Right atrium auricular region (tissue), 2 donors: ENCODE results near the gene TAS2R60. TPM values are rescaled to one million over a fixed set of nuclear protein-coding genes. Genes with fewer than 3 reads are reported as not detected.
"Not testable (repeated sequence)": the region's sequence is repeated elsewhere in the genome, so short reads cannot be mapped to it uniquely, and the experiment has no call there.

Experiments used
- DNase-seq: peaks from one replicate; pipeline ENCODE4 v3.0.0-alpha.2; 2019; ENCODE audit warnings: low spot score
- H3K27ac ChIP-seq, 2 donors: fragments of 200-600 bp; sonication (generic); 1 replicate in 1 of 2; 2 replicates in 1 of 2; pipeline ENCODE4 v1.5.1; 2016 to 2019
- H3K27me3 ChIP-seq, 2 donors: fragments of 200-600 bp; sonication (generic); one replicate each; pipeline versions ENCODE4 v1.5.1 to v1.6.0; 2017 to 2019
- H3K36me3 ChIP-seq: fragments of 200-600 bp; sonication (generic); one replicate; pipeline ENCODE4 v1.5.1; 2016
- H3K4me1 ChIP-seq, 2 donors: fragments of 200-600 bp; sonication (generic); one replicate each; pipeline versions ENCODE4 v1.5.1 to v1.6.0; 2017 to 2019
- H3K4me3 ChIP-seq, 2 donors: fragments of 200-600 bp; sonication (generic); 1 replicate in 1 of 2; 2 replicates in 1 of 2; pipeline ENCODE4 v1.5.1; 2017 to 2019; ENCODE audit warnings: mild to moderate bottlenecking in 1 of 2, moderate library complexity in 1 of 2
- H3K9me3 ChIP-seq, 2 donors: fragments of 200-600 bp; sonication (generic); one replicate each; pipeline ENCODE4 v1.5.1; 2019
- total RNA-seq, 2 donors: library from RNA; depleted of rRNA; stranded (reverse); fragments of >200 nt; gene quantifications; one replicate each; pipeline ENCODE4 v1.1.0, GENCODE V29; 2016
- TF ChIP-seq, protein P1 (sequence below), 2 donors: fragments of 200-600 bp; sonication (generic); IDR thresholded peaks; one replicate each; pipeline ENCODE4 v1.5.1; 2019; ENCODE audit warnings: antibody characterized with exemption in 2 of 2

Gene TAS2R60
- total RNA-seq, 2 donors from 2014 or later = not detected

DNA sequence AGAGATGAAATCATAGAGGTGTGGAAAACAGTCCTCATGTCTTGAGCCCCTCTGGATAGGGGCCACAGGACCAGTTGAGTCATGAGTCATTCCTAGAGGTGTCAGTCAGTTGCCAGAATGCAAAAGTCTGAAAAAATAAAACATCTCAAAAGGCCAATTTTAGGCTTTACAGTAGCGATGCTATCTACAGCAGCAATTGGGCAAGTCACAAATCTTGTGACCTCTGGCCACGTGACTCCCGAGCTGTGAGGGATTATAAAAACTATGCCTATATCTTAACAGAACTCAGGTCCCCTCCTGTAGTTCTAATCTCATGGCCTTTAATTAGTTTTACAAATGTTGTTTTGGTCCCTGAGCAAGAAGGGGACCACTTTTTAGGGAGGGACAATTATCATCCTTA, 18.8 kb downstream of the TAS2R60 start:
- Histone ChIP-seq H3K4me1 (no peaks in the 10 kb centered on the region), H3K4me3 (no peak overlapping the region), H3K27me3 (no peaks in the 10 kb centered on the region), H3K36me3 (no peaks in the 10 kb centered on the region), H3K27ac (no peak overlapping the region), H3K9me3 (peaks cover 0 to 12% of the 10 kb centered on the region in 2 donors)
- TF ChIP-seq, protein P1, sequence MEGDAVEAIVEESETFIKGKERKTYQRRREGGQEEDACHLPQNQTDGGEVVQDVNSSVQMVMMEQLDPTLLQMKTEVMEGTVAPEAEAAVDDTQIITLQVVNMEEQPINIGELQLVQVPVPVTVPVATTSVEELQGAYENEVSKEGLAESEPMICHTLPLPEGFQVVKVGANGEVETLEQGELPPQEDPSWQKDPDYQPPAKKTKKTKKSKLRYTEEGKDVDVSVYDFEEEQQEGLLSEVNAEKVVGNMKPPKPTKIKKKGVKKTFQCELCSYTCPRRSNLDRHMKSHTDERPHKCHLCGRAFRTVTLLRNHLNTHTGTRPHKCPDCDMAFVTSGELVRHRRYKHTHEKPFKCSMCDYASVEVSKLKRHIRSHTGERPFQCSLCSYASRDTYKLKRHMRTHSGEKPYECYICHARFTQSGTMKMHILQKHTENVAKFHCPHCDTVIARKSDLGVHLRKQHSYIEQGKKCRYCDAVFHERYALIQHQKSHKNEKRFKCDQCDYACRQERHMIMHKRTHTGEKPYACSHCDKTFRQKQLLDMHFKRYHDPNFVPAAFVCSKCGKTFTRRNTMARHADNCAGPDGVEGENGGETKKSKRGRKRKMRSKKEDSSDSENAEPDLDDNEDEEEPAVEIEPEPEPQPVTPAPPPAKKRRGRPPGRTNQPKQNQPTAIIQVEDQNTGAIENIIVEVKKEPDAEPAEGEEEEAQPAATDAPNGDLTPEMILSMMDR (IDR thresholded peaks at IDR 0.05) = no peak
- DNase-seq = no peak

DNA sequence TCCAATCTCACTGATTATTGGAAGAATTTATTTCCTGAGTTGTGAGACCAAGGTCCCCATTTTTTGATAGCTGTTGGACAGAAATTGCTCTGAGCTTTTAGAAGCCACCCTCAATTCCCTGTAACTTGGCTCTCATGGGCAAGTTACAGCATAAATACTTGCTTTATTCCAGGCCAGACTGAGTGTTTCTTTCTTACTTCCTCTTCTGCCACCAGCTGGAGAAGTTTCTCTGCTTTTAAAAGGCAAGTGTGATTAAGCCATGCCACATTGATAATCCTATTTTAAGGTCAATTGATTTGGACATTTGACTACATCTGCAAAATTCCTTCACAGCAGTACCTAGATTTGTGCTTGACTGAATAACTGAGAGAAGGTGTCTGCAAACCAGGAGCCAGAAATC, 20.3 kb downstream of the TAS2R60 start:
- TF ChIP-seq, protein P1 (IDR thresholded peaks at IDR 0.05) = no peak
- Histone ChIP-seq H3K27me3 (no peaks in the 10 kb centered on the region), H3K9me3 (peaks cover 0 to 12% of the 10 kb centered on the region in 2 donors), H3K36me3 (no peaks in the 10 kb centered on the region), H3K4me3 (no peak overlapping the region), H3K27ac (no peak overlapping the region), H3K4me1 (no peaks in the 10 kb centered on the region)
- DNase-seq = no peak

DNA sequence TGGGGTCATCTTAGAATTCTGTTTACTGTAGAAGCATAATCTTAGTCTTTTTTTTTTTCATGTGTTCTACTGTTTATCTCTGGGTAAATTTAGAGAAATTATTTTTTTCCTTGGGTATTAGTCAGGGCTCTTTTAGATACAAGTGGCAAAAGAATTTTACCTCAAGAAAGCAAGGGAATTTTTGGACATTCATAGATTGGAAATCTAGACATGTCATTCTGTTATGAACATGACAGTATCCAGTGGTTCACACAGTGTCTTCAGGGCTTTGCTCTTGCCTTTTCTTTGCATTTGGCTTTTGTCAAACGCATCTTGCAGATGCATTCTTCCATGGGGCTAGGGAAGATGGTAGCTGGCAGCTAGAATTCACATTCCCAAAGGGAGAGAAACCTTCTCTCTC, 20.7 kb downstream of the TAS2R60 start:
- DNase-seq = no peak
- peaks cover 0 to 12% of the 10 kb centered on the region in 2 donors for H3K9me3 ChIP-seq
- no peaks in the 10 kb centered on the region for H3K36me3 ChIP-seq
- H3K4me1 ChIP-seq = no peaks in the 10 kb centered on the region
- no peaks in the 10 kb centered on the region for H3K27me3 ChIP-seq
- H3K4me3 ChIP-seq = no peak overlapping the region
- no peak overlapping the region for H3K27ac ChIP-seq
- TF ChIP-seq, protein P1 (IDR thresholded peaks at IDR 0.05) = no peak

DNA sequence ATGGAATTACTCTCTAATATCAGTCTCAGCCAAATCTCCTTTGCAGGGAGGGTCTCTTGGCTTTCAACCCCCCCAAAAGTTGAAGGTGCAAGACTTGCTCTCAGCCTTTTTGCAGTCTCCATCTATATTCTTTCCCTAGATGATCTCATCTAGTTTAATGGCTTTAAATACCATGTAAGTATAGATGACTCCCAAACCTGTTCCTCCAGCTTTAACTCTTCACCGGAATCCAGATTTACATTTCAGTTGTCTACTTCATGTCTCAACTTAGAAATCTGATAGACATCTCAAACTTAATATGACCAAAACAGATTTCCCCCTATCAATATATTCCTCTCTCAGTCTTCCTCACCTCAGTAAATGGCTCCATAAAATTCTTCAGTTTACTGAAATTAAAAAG, 24.5 kb downstream of the TAS2R60 start:
- H3K4me1 ChIP-seq = no peaks in the 10 kb centered on the region
- no peak for DNase-seq
- no peaks in the 10 kb centered on the region for H3K36me3 ChIP-seq
- H3K4me3 ChIP-seq = no peak overlapping the region
- TF ChIP-seq, protein P1 (IDR thresholded peaks at IDR 0.05) = no peak
- H3K27me3 ChIP-seq = no peaks in the 10 kb centered on the region
- peaks cover 4 to 12% of the 10 kb centered on the region in 2 donors for H3K9me3 ChIP-seq
- no peak overlapping the region for H3K27ac ChIP-seq

DNA sequence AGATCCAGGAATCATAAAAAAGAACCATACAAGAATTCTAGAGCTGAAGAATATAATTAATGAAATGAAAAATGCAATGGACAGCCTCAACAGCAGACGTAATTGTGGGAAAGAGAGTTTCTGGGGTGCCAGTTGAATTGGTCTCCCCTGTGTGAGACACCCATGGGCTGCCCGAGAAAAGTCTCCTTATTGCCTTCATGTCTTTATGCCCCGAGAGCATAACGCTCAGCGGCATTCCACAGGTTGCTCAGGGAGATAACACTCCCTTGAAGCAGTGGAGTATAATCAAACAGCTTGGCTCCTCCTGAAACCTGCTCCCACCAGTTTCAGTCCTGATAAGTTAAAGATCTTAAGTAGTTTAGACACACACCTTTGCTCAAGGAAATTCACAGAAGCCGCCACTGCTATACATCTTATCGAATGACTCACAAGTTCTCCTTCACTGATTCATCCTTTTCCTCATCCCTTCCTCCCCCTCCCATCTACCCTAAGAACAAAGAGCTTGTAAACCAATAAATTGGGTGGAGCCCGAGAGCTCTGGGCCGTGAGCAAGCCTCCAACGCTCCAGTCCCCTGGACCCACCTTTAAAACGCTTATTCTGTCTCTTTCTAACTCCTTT, 28.9 kb downstream of the TAS2R60 start:
- H3K36me3 ChIP-seq, DNase-seq, H3K4me3 ChIP-seq, H3K27ac ChIP-seq, H3K4me1 ChIP-seq, H3K27me3 ChIP-seq: not testable (repeated sequence)
- peaks cover 4 to 21% of the 10 kb centered on the region in 2 donors for H3K9me3 ChIP-seq

DNA sequence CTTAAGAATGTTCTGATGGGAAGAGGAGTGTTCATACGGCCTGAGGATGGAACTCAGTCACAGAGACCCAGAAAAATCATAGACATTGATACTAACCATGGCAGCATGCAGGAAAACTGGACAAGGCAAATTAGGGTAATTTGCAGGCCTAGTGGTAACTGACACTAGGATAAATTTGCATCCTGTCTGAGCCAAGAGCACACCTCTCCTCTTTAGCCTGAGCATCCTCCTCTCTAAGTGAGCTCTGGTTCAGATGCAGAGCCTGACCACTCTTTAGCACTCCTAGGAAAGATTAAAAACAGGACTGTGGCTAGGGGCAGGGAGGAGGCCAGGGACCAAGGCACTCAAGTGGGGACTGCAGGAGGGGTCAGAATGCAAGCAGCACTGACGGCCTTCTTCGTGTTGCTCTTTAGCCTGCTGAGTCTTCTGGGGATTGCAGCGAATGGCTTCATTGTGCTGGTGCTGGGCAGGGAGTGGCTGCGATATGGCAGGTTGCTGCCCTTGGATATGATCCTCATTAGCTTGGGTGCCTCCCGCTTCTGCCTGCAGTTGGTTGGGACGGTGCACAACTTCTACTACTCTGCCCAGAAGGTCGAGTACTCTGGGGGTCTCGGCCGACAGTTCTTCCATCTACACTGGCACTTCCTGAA, 34.4 kb downstream of the TAS2R60 start, which contains the start of gene TAS2R41:
Gene TAS2R41 (plus strand): TSS at position 373 of the 650 bp plus-strand sequence. CDS start 0 bp downstream, at position 373.
- Histone ChIP-seq H3K27ac (no peak within 1 kb of the TSS), H3K4me1 (no peaks in the 10 kb centered on the region), H3K36me3 (no peaks in the 10 kb centered on the region), H3K27me3 (no peaks in the 10 kb centered on the region), H3K4me3 (no peak within 1 kb of the TSS), H3K9me3 (peaks cover 0 to 10% of the 10 kb centered on the region in 2 donors)
- no peak for DNase-seq
- TF ChIP-seq, protein P1 (IDR thresholded peaks at IDR 0.05) = no peak
